Fibroblast of pulmonary artery (primary cell): ENCODE data around the gene SENP1.

ENCODE experiments used
- DNase-seq: peaks from one replicate; pipeline ENCODE4 v3.0.0-alpha.2; 2010; ENCODE audit warnings: low read depth
- H3K4me3 ChIP-seq: replicated peaks from 2 replicates; pipeline ENCODE4 v1.5.1; 2011; ENCODE audit warnings: low read depth, mild to moderate bottlenecking, control low read depth, low read length, moderate library complexity
- TF ChIP-seq, protein P1 (sequence below): IDR thresholded peaks from 2 replicates; pipeline ENCODE4 v1.5.1; 2011; ENCODE audit warnings: mild to moderate bottlenecking, control low read depth, low read length, inconsistent platforms; ENCODE audit errors: missing control alignments

SENP1 gene

GRCh38 chr12:48026060-48026827 lies 79.6 kb downstream of the SENP1 start:
- TF ChIP-seq, protein P1, sequence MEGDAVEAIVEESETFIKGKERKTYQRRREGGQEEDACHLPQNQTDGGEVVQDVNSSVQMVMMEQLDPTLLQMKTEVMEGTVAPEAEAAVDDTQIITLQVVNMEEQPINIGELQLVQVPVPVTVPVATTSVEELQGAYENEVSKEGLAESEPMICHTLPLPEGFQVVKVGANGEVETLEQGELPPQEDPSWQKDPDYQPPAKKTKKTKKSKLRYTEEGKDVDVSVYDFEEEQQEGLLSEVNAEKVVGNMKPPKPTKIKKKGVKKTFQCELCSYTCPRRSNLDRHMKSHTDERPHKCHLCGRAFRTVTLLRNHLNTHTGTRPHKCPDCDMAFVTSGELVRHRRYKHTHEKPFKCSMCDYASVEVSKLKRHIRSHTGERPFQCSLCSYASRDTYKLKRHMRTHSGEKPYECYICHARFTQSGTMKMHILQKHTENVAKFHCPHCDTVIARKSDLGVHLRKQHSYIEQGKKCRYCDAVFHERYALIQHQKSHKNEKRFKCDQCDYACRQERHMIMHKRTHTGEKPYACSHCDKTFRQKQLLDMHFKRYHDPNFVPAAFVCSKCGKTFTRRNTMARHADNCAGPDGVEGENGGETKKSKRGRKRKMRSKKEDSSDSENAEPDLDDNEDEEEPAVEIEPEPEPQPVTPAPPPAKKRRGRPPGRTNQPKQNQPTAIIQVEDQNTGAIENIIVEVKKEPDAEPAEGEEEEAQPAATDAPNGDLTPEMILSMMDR: no peak
- DNase-seq: no peak
- H3K4me3 ChIP-seq: no peak overlapping the region

- no peak for DNase-seq
- no peak overlapping the region for H3K4me3 ChIP-seq
- TF ChIP-seq, protein P1: no peak
Observed at GRCh38 chr12:48025281-48025680, 80.6 kb downstream of the SENP1 start.

GRCh38 chr12:48024735-48025134 lies 81.1 kb downstream of the SENP1 start:
- DNase-seq: no peak
- H3K4me3 ChIP-seq: no peak overlapping the region
- TF ChIP-seq, protein P1: no peak

DNA sequence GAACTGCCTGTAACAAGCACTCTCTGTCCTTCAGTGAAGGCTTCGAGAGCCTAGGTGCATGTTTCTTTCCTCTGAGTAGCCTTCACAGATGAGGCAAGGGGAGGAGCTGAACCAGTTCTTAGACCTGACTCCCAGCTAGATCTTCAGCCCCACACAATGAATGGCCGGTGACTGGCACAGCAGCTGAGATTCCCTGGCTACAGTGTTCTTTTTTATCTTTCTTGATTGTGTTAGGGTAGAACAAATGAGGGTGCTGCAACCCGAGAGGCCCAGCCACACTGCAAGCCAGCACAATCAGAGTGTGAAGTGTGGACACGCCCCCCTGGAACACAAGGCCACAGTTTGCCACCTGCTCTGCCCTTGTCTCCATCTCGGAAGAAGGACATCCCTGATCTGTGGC lies 82.5 kb downstream of the SENP1 start:
- TF ChIP-seq, protein P1: no peak
- H3K4me3 ChIP-seq: no peak overlapping the region
- DNase-seq: no peak

DNA sequence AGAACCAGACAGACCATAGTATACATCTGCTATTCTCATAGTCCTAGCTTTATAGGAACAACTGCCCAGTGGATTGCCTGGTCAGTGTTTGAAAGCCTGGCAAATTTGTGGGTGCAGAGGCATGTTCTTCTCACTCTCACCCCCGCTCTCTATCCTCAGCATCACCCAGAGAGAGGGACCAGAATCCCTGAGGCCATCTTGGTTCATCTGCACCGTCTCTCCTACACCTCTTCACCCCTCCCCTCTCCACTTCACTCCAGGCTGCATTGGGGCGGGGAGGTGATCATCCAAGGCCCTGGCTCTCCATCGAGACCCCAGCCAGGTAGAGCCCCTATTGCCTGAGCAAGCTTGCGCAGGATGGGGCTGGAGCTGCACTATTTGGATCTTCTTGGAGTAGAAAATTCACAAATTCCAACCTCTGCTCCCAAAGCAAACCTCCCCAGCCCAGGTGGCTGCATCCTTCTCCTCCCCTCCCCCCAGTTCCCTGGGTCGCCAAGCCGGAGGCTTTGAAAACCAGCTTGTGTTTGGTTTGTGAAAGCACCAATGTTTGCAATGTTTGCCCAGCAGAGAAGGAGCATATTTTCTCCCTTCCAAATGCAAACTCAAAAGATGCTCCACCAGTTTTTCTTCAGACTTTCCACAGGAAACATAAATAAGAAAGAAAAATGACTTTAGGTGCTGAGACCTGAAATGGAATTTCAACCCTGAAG lies 83.0 kb downstream of the SENP1 start:
- no peak for DNase-seq
- H3K4me3 ChIP-seq: no peak overlapping the region
- TF ChIP-seq, protein P1: no peak

DNA sequence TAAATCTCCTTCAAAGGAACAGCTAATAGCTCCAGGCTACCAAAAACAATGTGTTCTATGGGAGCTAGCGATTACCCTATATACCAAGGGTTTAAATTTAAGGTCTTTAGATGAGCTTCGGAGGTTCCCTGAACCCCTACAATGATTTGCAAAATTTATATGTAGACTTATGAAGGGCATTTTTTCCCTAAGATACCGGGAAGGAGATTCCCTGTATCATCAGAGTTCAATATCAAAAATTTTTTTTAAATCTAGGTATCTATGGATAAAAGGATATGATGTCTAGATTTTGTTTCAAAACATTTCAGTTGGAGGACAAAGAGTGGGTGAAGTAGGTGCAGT lies 83.7 kb downstream of the SENP1 start:
- H3K4me3 ChIP-seq: no peak overlapping the region
- TF ChIP-seq, protein P1: no peak

More for the DNA sequence above, 83.7 kb downstream of the SENP1 start:
- no peak for DNase-seq
